ENCODE results near the gene TMSB10. TPM values are rescaled to one million over a fixed set of nuclear protein-coding genes. Genes with fewer than 3 reads are reported as not detected.

Gene TMSB10
- total and polyA plus RNA-seq, 2 experiments from 2014 or later, result 834 to 2,942 TPM

GRCh38 chr2:84879584-84880394, 25.7 kb upstream of the TMSB10 start (continued):
- no peak for TF ChIP-seq STAT1 (IDR thresholded peaks at IDR 0.05; ENCODE audit: unreplicated experiment)
- no peak for TF ChIP-seq ZNF331 (CRISPR knock-in tag; IDR thresholded peaks at IDR 0.05; ENCODE audit: low read depth)
- no peak for TF ChIP-seq EZH2phosphoT487 (IDR thresholded peaks at IDR 0.05; ENCODE audit: unreplicated experiment)
- no peak for TF ChIP-seq ZNF462 (CRISPR knock-in tag; IDR thresholded peaks at IDR 0.05)

- H3K27me3 Mint-ChIP-seq (ENCODE audit: insufficient read depth, low read depth, poor library complexity), result peaks cover 64% of the 10 kb centered on the region
- Histone ChIP-seq H3F3A (replicated peaks; ENCODE audit: low read depth) (0 out of 2 replicates have a peak, but pooled peaks cover 8% of the 10 kb centered on the region), H2AFZ (peak overlapping the region; percentile 99), H4K20me1 (replicated peaks; ENCODE audit: insufficient read depth) (peaks cover 5% of the 10 kb centered on the region; the same call in 1 of the 2 replicates), H3K4me2 (peak overlapping the region; percentile 87), H3K4me3 (peak overlapping the region; percentile 93), H3K4me1 (ENCODE audit: insufficient read depth) (no peaks in the 10 kb centered on the region; the same call in 1 of the 2 replicates), H3K27ac (ENCODE audit: low read depth) (no peak overlapping the region), H3K9me2 (ENCODE audit: insufficient read depth) (no peaks in the 10 kb centered on the region), H3K36me3 (ENCODE audit: insufficient read depth) (no peaks in the 10 kb centered on the region), H3K27me3 (ENCODE audit: insufficient read depth) (peaks cover 82% of the 10 kb centered on the region), H3K79me2 (replicated peaks; ENCODE audit: insufficient read depth) (no peaks in the 10 kb centered on the region; the same call in 1 of the 2 replicates)
- no peak overlapping the region for H3K27ac Mint-ChIP-seq
- no peaks in the 10 kb centered on the region for H3K36me3 Mint-ChIP-seq (ENCODE audit: low read depth)
- H3K4me3 Mint-ChIP-seq, result peak overlapping the region; percentile 85
- H3K9me3 Mint-ChIP-seq, result no peaks in the 10 kb centered on the region
- peaks cover 8% of the 10 kb centered on the region; the same call in 2 of the 3 replicates for H3K4me1 Mint-ChIP-seq
- TF ChIP-seq ZNF114 (CRISPR knock-in tag; IDR thresholded peaks at IDR 0.05) (no peak), CREB1 (CRISPR knock-in tag; IDR thresholded peaks at IDR 0.05; ENCODE audit: low read depth) (no peak), EZH2phosphoT487 (IDR thresholded peaks at IDR 0.05; ENCODE audit: unreplicated experiment) (no peak), EZH2 (IDR thresholded peaks at IDR 0.05; ENCODE audit: low read depth, unreplicated experiment) (no peak), ZNF331 (CRISPR knock-in tag; IDR thresholded peaks at IDR 0.05; ENCODE audit: low read depth) (no peak), ETS1 (IDR thresholded peaks at IDR 0.05) (no peak), NANOG (IDR thresholded peaks at IDR 0.05; ENCODE audit: borderline replicate concordance) (no peak), POLR2AphosphoS5 (IDR thresholded peaks at IDR 0.05; ENCODE audit: low read depth) (no peak), CTCF (conservative IDR thresholded peaks at IDR 0.05; ENCODE audit: low read depth in 2 of 2) (no peak), STAT1 (IDR thresholded peaks at IDR 0.05; ENCODE audit: unreplicated experiment) (no peak), REST (IDR thresholded peaks at IDR 0.05; ENCODE audit: unreplicated experiment) (no peak)
- peak; percentile 39 for DNase-seq (ENCODE audit: low spot score)
- ATAC-seq, result no peak
Measured at GRCh38 chr2:84880395-84880644, 25.1 kb upstream of the TMSB10 start.

Data from GM23338 (cell line).